MCF 10A (cell line): ENCODE results near the gene PSMD3. TPM values are rescaled to one million over a fixed set of nuclear protein-coding genes. Genes with fewer than 3 reads are reported as not detected.
"Not testable (repeated sequence)": the region's sequence is repeated elsewhere in the genome, so short reads cannot be mapped to it uniquely, and the experiment has no call there.

Experiments
- BruUV-seq: library from RNA; stranded (reverse); fragments of 400-500 nt; replicated peaks from 2 replicates; lab custom pipeline; 2021; lab: Mats Ljungman, UMichigan
- CTCF ChIA-PET: fragments of 300-600 bp; sonication (Branson Sonifier 250); formaldehyde crosslinking; extraction: SDS; loops from one replicate; lab custom pipeline; 2021; ENCODE audit warnings: antibody characterized with exemption, inconsistent platforms; lab: Yijun Ruan, JAX
- POLR2A ChIA-PET: fragments of 300-600, 350-650 bp; sonication (Branson Sonifier 250); formaldehyde crosslinking; extraction: SDS; loops from one replicate; lab custom pipeline; 2020; ENCODE audit warnings: antibody characterized with exemption, inconsistent platforms; lab: Yijun Ruan, JAX
- DNase-seq: peaks from one replicate; pipeline ENCODE4 v3.0.0-alpha.2; 2018; ENCODE audit not compliant: unreplicated experiment
- H3K27ac Mint-ChIP-seq: one replicate; pipeline ENCODE4 v1.8.0; 2022; ENCODE audit warnings: mild to moderate bottlenecking, low read depth, mixed read lengths; ENCODE audit not compliant: unreplicated experiment
- H3K27me3 Mint-ChIP-seq: one replicate; pipeline ENCODE4 v1.8.0; 2022; ENCODE audit warnings: mixed read lengths; ENCODE audit not compliant: insufficient read depth, unreplicated experiment
- H3K36me3 Mint-ChIP-seq: one replicate; pipeline ENCODE4 v1.8.0; 2022; ENCODE audit warnings: mild to moderate bottlenecking, moderate library complexity, mixed read lengths; ENCODE audit not compliant: insufficient read depth, unreplicated experiment
- H3K4me1 Mint-ChIP-seq: one replicate; pipeline ENCODE4 v1.8.0; 2022; ENCODE audit warnings: mixed read lengths; ENCODE audit not compliant: insufficient read depth, unreplicated experiment
- H3K4me3 Mint-ChIP-seq: one replicate; pipeline ENCODE4 v1.8.0; 2022; ENCODE audit warnings: mild to moderate bottlenecking, moderate library complexity, mixed read lengths; ENCODE audit not compliant: unreplicated experiment
- H3K9me3 Mint-ChIP-seq: one replicate; pipeline ENCODE4 v1.8.0; 2022; ENCODE audit warnings: mixed read lengths; ENCODE audit not compliant: unreplicated experiment
- intact Hi-C: fragments of 100-400 bp; cut with micrococcal nuclease; formaldehyde crosslinking; loops from 2 replicates; pipeline ENCODE4 v1.14.1; 2022
- total RNA-seq: library from RNA; stranded (reverse); gene quantifications from 2 replicates; pipeline ENCODE4 v1.2.3, GENCODE V29; 2022
- TF ChIP-seq, protein P1 (sequence below): fragments of 200-600 bp; IDR thresholded peaks from one replicate; pipeline ENCODE4 v1.8.0; 2022; ENCODE audit warnings: antibody characterized with exemption, mild to moderate bottlenecking; ENCODE audit not compliant: unreplicated experiment

PSMD3 gene
- total RNA-seq, 1 experiment from 2014 or later: 95.3 TPM

DNA sequence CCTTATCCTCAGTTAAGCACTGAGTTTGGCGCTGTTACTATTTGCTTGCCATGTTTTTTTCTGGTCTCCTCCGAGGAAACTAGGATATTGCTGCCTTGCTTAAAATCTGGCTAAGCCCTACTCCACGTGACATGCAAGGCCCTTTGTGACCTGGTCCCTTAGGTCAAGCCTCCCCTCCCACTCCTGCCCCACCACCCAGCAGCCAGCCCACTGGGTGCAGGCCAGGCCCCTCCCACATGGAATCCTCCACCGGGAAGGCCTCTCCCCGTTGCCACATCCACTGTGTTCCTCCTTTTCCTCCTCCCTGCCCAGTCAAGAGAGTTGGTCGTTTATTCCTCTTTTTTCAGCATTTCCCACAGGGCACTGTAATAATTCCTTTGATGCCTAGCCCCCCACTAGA lies 16.2 kb downstream of the PSMD3 start:
- DNase-seq: no peak
- peaks cover 13% of the 10 kb centered on the region for H3K4me1 Mint-ChIP-seq
- H3K27ac Mint-ChIP-seq: no peak overlapping the region
- H3K36me3 Mint-ChIP-seq: peaks cover 52% of the 10 kb centered on the region
- H3K4me3 Mint-ChIP-seq: no peak overlapping the region
- TF ChIP-seq, protein P1, sequence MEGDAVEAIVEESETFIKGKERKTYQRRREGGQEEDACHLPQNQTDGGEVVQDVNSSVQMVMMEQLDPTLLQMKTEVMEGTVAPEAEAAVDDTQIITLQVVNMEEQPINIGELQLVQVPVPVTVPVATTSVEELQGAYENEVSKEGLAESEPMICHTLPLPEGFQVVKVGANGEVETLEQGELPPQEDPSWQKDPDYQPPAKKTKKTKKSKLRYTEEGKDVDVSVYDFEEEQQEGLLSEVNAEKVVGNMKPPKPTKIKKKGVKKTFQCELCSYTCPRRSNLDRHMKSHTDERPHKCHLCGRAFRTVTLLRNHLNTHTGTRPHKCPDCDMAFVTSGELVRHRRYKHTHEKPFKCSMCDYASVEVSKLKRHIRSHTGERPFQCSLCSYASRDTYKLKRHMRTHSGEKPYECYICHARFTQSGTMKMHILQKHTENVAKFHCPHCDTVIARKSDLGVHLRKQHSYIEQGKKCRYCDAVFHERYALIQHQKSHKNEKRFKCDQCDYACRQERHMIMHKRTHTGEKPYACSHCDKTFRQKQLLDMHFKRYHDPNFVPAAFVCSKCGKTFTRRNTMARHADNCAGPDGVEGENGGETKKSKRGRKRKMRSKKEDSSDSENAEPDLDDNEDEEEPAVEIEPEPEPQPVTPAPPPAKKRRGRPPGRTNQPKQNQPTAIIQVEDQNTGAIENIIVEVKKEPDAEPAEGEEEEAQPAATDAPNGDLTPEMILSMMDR: no peak
- ChIA-PET CTCF (interaction anchor here (1.0 to 1.5 kb wide), 3 partner anchors 16 to 154 kb away, joined by 3 to 5 read pairs (median 3); no protein-coding TSS in a partner anchor), POLR2A (interaction anchor here (0.6 to 3.0 kb wide), 5 partner anchors 15 to 102 kb away, joined by 3 to 11 read pairs (median 4); partner anchors contain the start of gene PSMD3)
- H3K9me3 Mint-ChIP-seq: no peaks in the 10 kb centered on the region
- H3K27me3 Mint-ChIP-seq: no peaks in the 10 kb centered on the region
- no TSS peak for BruUV-seq
- intact Hi-C loops: no loop called here

DNA sequence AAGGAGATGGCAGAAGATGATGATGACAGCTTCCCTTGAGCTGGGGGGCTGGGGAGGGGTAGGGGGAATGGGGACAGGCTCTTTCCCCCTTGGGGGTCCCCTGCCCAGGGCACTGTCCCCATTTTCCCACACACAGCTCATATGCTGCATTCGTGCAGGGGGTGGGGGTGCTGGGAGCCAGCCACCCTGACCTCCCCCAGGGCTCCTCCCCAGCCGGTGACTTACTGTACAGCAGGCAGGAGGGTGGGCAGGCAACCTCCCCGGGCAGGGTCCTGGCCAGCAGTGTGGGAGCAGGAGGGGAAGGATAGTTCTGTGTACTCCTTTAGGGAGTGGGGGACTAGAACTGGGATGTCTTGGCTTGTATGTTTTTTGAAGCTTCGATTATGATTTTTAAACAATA lies 16.9 kb downstream of the PSMD3 start:
- no peak overlapping the region for H3K27ac Mint-ChIP-seq
- intact Hi-C loops: no loop called here
- no TSS peak for BruUV-seq
- ChIA-PET CTCF (interaction anchor here (1.4 to 1.5 kb wide), 2 partner anchors 16 to 29 kb away, joined by 3 to 5 read pairs; no protein-coding TSS in a partner anchor), POLR2A (interaction anchor here (0.8 to 3.0 kb wide), 3 partner anchors 16 to 102 kb away, joined by 4 to 11 read pairs (median 7); partner anchors contain the start of gene PSMD3)
- peaks cover 45% of the 10 kb centered on the region for H3K36me3 Mint-ChIP-seq
- H3K4me1 Mint-ChIP-seq: peaks cover 13% of the 10 kb centered on the region
- TF ChIP-seq, protein P1: no peak
- DNase-seq: no peak
- no peaks in the 10 kb centered on the region for H3K9me3 Mint-ChIP-seq
- H3K4me3 Mint-ChIP-seq: no peak overlapping the region
- no peaks in the 10 kb centered on the region for H3K27me3 Mint-ChIP-seq

DNA sequence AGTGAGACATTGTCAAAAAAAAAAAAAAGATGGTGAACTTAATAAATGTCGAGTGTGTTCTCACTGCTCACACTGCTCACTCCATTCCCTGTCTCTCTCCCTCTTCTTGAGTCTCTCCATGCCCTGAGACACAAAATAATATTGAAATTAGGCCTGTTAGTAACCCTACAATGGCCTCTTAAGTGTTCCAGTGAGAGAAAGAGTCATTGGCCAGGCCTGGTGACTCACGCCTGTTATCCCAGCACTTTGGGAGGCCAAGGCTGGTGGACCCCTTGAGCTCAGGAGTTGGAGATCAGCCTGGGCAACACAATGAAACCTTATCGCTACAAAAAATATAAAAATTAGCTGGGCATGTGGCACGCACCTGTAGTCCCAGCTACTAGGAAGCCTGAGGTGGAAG lies 18.5 kb downstream of the PSMD3 start:
- no TSS peak for BruUV-seq
- H3K27ac Mint-ChIP-seq: no peak overlapping the region
- TF ChIP-seq, protein P1: no peak

DNA sequence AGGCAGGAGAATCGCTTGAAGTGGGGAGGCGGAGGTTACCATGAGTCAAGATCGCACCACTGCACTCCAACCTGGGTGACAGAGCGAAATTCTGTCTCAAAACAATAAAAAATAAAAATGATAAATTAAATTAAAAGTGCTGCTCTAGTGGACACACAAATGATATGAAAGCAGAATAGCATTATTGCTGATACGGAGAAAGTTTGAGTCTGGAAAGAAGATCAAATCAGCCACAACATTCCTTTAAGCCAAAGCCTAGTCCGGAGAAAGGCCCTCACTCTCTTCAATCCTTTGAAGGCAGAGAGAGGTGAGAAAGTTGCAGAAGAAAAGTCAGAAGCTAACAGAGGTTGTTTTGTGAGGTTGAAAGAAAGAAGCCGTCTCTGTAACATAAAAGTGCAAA lies 19.6 kb downstream of the PSMD3 start:
- no peak for DNase-seq
- Mint-ChIP-seq H3K36me3 (peaks cover 24% of the 10 kb centered on the region), H3K4me3 (no peak overlapping the region), H3K9me3 (no peaks in the 10 kb centered on the region), H3K27me3 (no peaks in the 10 kb centered on the region), H3K27ac (no peak overlapping the region), H3K4me1 (peaks cover 6% of the 10 kb centered on the region)
- CTCF ChIA-PET: interaction anchor here (1.2 kb wide), 1 partner anchor 41 kb away, joined by 4 read pairs; no protein-coding TSS in a partner anchor
- POLR2A ChIA-PET: no interaction called here
- TF ChIP-seq, protein P1: no peak
- no TSS peak for BruUV-seq
- intact Hi-C loops: no loop called here

More for the DNA sequence above, 18.5 kb downstream of the PSMD3 start:
- Mint-ChIP-seq H3K4me3 (no peak overlapping the region), H3K27me3 (no peaks in the 10 kb centered on the region), H3K4me1 (peaks cover 13% of the 10 kb centered on the region), H3K9me3 (no peaks in the 10 kb centered on the region), H3K36me3 (peaks cover 35% of the 10 kb centered on the region)
- CTCF ChIA-PET: no interaction called here
- POLR2A ChIA-PET: interaction anchor here (0.7 kb wide), 1 partner anchor 10 kb away, joined by 5 read pairs; no protein-coding TSS in a partner anchor
- no peak for DNase-seq
- intact Hi-C loops: no loop called here

DNA sequence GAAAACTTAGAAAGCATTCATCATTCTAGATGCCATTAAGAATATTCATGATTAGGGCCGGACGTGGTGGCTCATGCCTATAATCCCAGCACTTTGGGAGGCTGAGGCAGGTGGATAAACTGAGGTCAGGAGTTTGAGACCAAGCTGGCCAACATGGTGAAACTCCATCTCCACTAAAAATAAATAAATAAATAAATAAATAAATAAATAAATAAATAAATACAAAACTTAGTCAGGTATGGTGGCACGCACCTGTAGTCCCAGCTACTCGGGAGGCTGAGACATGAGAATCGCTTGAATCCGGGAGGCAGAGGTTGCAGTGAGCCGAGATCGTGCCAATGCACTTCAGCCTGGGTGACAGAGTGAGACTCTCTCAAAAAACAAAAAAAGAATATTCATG lies 20.7 kb downstream of the PSMD3 start:
- H3K9me3 Mint-ChIP-seq, intact Hi-C loops, H3K4me1 Mint-ChIP-seq, BruUV-seq, H3K4me3 Mint-ChIP-seq, H3K27me3 Mint-ChIP-seq, DNase-seq, H3K27ac Mint-ChIP-seq: not testable (repeated sequence)
- CTCF ChIA-PET: interaction anchor here (1.2 to 1.3 kb wide), 2 partner anchors 25 to 43 kb away, joined by 4 to 5 read pairs; no protein-coding TSS in a partner anchor
- H3K36me3 Mint-ChIP-seq: peaks cover 16% of the 10 kb centered on the region
- POLR2A ChIA-PET: interaction anchor here (0.7 kb wide), 1 partner anchor 21 kb away, joined by 3 read pairs; the partner anchor contains the start of gene PSMD3
